NCI-H2227 treated with DMSO at 0.1 percent for 48 hours (cell line): ENCODE results near the gene ABCC3.
A peak's percentile ranks its signal among the peaks of the same experiment; 100 is the strongest.

Source experiments
- DNase-seq: peaks from one replicate; lab custom pipeline; 2025; lab: John Stamatoyannopoulos, UW

The ABCC3 gene

DNA sequence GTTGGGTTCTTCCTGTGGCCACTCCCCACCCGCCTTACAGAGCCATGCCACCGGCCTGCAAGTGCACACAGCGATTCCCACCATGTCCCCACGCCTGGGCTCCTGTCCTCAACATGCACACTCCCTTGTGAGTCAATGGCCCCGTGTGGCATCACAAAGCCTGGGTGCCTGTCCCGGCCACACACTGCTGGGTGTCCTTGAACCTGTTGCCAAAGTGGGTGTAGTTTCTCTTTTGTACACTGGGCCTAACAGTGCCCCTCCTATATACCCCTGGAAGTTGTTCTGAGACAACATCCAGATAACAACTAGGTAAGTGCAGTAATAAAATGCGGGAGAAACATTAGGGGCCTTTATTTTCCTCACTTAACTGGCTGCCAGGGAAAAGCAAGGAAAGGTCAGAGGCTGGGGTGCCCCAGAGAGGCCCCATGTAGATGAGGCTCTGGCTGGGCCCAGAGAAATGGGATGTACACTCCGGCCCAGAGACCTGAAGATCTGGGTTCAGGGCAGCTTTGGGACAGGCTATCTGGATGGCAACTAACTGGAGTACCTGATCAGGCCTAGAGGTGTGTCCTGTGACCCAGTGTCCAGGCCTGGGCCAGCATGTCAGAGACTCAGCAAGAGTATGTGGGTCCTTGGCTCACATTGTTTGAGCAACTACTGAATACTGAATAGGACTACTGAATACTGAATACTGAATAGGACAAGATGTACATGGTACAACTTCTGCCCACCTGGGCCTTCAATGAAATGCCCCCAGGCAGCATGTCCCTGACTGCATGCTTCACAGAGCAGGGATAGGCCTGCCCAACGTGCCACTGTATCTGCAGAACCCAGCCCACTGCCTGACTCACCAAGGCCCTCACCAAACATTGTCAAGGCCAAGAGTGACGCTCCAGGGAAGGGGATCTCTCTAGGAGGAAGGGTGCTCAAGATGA is 8.3 kb downstream of the ABCC3 start:
- no peak for DNase-seq

DNA sequence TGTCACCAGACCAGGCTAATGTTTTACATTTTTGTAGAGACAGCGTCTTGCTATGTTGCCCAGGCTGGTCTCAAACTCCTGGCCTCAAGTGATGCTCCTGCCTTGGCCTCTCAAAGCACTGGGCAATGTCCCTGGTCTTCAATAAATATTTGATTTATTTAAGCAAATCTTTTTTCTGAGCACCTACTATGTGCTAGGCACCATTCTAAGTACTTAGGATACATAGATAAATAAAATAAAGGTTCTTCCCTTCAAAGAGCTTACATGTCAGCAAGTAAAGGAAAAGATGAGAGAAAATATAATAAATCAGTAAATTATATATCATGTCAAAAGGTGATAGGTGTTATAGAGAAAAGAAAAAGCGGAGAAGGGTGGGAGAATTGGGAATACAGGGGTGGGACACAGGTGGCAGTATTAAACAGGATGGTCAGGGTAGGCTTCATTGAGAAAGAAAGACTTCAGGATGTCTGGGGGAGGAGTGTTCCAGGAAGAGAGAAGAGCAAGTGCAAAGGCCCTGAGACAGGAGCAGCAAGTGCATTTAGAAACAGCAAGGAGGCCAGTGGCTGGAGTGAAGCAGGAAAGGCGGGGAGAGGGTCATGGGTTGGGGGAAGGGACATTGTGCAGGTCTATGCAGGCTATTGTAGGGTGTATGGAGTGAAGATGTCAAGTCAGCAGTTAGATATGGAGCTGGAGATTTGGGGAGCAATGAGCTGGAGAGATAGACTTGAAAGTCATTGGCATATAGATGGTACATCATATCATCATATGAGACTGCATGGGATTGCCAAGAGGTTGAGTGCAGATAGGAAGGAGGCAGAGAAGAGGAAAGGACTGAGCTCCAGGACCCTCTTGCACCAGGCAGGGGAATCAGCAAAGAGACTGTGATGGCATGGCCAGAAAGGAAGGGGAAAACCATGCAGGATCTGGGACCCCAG is 11.3 kb downstream of the ABCC3 start:
- no peak for DNase-seq

DNA sequence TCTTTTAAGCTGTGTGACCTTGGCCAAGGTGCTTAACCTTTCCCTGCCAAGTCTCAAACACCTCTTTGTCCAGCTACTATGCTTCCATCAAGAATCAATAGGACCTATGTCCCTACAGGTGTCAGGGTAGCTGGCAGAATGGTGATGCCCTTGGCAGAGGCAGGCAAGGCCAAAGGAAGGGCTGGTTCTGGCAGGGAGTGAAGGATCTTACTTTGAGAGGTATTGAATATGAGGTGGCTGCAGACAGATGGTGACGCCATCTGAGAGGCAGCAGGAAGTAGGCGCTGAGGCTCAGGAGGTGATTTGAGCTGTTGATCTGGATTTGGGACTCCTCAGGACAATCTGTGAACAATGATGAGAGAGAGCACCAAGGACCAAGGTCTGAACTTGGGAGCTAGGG is 12.5 kb downstream of the ABCC3 start:
- no peak for DNase-seq

DNA sequence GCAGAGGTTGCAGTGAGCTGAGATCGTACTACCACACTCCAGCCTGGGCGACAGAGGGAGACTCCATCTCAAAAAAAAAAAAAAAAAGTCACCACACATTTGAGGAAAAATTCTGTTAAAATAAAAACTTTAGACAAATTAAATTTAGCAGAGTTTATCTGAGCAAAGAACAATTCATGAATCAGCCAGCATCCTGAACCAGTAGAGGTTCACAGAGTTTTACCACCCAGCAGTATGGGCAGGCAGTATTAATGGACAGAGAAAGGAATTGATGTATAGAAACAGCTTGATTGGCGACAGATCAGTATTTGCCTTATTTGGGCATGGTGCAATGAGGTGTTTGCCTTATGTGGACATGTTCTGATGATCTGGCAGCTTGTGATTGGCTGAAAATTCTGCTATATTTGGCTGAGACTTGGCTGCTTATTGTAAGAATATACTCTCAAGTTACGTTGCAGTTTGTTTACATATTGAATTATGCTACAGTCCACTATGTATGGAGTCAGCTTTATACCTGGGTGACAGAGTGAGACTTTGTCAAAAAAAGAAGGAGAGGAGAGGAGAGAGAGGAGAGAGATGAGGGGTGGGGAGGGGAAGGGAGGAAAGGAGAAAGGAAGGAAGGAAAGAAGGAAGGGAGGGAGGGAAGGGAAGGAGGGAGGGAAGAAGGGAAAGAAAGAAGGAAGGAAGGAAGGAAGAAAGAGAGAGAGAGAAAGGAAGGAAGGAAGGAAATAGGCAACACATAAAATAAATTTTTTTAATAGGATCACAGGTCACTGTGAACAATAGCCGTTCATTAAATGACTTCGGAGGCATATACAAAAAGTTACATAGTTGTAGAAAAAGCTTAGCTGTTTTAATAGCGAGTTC is 14.6 kb downstream of the ABCC3 start:
- no peak for DNase-seq

DNA sequence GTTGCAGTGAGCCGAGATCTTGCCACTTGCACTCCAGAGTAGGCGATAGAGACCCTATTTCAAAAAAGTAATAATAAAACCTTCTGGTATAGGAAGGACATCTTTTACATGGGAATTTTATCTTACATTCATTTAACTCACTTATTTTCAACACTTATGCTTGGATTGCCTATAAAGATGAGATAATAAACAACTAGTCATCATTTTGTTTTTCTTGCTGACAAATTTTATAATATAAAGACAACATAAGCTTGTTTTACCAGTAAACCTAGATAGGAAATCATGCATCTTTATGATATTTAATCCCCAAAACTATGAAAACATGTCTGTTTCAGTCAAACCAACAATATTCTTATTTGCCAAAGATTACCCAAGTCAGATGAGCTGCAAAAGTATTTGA is 17.0 kb downstream of the ABCC3 start:
- DNase-seq = no peak

DNA sequence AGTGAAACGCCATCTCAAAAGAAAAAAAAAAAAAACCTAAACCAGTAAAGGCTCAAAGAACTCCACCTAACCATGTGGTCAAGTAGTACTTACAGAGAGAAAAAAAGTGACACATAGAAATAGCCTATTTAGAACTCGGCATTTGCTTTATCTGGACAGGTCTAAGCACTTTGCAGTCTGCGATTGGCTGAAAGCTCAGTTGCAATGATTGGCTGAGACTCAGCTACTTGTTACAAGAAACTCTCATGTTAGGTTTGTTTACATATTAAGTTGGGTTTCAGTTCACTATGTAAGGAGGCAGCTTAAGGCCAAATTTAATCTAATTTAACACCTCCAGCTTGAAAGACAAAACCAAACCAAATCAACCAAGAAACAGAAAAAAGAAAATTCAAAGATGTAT is 19.1 kb downstream of the ABCC3 start:
- no peak for DNase-seq

DNA sequence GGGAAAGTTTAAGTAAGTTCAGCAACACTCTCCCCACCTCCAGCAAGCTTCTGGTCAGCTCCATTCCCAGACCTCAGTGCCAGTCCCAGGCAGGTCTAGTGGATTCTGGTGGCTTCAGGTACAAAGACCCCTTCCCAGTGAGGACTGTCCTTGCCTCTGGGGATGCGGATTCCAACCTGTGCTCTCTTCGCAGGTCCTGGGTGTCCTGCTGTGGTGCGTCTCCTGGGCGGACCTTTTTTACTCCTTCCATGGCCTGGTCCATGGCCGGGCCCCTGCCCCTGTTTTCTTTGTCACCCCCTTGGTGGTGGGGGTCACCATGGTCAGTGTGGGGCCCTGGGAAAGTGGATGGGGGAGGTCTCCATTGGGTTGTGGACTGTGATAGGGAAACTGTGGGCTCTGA is 21.8 kb downstream of the ABCC3 start:
- no peak for DNase-seq

DNA sequence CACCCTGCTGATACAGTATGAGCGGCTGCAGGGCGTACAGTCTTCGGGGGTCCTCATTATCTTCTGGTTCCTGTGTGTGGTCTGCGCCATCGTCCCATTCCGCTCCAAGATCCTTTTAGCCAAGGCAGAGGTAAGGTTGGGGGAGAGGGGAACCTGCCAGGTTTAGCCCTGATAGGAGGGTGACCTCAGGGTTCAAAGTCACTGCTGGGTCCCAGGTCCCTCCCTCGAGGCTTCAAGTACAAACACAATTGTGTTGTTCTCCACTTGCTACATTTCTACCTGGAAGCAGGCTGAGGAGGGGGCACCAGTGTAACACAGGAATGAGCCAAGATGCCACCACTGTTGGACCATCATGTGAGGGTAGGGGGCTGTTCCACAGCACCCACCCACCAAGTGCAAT is 22.4 kb downstream of the ABCC3 start:
- DNase-seq = no peak

DNA sequence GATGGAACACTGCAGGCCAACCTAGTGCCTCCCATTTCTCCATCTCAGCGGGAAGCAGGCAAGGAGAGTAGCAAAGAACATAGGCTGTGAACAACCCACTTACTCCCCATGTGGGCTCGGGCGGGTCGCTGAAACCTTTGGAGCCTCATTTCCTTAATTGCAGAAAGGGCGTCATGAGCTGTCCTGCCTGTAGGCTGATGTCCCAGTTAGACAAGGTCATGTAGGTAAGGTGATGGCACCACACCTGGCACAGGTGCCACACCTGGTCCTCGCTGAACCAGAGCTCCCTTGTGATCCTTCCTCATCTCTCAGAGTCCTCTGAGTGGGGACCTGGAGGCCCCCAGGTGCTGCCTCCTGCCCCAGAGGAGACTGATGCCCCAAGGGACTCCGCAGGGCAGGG is 22.9 kb downstream of the ABCC3 start:
- DNase-seq = no peak

DNA sequence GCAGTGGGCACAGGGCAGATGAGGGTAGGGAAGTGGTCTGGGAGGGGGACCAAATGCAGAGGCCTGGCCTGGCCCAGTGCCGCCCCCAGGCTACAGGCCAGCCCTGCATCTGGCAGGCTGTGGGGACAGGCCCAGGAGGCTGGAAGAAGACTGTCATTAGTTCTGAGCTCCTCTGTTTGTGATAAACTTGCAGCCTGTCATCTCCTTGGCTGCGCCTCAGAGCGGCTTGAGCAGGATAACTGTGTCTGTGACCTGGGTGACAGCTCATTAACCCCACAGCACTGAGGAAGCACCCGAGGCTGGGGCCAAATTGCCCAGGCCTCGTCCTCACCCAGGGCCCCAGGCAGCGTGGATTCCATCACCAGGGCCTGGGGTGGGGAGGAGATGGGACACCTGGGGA is 23.9 kb downstream of the ABCC3 start:
- DNase-seq = no peak

DNA sequence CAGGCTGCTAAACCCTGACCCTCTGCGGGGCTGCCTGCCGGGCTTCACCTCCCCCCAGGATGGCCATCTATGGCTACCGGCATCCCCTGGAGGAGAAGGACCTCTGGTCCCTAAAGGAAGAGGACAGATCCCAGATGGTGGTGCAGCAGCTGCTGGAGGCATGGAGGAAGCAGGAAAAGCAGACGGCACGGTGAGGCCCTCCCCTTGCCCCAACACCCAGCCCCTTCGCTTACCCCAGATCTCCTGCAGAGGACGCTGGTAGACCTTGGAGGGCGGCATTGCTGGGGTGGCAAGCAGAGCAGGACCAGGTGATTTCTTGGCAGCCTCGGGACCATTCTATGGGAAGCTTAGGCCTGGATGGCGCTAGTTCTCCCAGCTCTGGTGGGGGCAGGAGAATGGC is 24.5 kb downstream of the ABCC3 start:
- DNase-seq = no peak

DNA sequence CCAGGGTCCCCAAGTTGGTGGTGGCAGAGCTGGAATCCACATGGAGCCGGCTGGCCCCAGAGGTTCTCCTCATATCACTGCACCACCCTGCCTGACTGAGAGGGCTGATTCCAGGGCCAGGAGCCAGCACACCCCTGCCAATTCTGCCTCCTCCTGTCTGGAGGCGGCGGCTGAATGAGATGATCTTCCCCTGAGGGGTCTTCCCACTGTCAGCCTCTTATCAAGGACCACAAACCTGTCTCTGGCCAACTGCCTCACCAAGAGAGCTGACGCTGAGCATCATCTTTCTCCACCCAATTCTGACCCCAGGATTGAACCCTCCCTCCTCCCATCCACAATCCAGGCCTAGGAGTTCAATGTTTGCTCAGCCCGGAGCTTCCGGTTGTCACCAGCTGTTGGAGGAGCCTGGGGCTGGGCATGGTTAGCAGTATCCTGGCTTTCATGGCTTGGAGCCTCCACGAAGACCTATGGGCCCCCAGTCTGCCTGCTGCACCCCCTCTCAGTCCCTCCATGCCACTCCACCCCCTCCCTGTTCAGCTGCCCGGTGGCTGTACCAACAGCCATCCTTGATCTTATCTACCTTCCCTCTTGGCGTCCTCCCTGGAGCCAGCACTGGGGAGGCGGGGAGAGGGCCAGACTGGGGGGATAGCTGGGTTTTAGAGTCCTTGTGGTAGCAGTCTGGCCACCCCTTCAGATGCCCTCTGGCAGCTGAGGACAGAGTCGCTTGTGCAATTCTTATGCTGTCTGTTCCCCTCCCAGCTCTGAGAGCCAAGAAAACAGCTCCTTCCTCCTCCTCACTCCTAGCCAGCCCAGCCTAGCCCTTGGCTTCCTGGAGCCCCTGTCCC is 25.6 kb downstream of the ABCC3 start:
- no peak for DNase-seq

DNA sequence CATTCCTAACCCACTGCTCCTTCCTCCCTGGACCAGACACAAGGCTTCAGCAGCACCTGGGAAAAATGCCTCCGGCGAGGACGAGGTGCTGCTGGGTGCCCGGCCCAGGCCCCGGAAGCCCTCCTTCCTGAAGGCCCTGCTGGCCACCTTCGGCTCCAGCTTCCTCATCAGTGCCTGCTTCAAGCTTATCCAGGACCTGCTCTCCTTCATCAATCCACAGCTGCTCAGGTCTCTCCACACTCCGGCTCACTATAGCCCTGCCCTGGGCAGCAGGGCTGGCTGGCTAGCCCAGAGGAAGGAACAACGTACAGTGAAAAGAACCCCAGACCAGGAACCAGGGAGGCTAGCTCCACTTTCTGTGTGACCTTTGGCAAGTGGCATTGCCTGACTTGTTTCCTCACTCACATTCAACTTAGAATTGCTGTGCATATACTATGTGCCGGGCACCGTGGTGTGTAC is 26.2 kb downstream of the ABCC3 start:
- no peak for DNase-seq

DNA sequence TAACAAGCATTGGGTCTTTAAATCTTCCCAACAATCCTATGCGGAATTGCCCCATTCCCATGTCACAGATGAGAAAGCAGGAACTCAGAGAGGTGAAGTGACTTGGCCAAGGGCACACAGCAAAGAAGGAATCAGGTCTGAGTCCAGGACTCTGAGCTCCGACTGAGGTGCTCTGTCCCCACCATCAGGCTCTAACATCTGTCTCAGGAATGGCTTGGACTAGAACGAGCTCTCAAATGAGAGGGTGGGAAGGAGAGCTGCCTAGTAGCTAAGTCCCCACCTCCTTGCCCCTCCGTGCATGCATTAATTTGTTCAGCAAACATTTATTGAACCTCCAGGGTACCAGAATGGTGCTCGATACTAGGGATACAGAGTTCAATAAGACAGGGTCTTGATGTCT is 26.7 kb downstream of the ABCC3 start:
- DNase-seq = no peak

DNA sequence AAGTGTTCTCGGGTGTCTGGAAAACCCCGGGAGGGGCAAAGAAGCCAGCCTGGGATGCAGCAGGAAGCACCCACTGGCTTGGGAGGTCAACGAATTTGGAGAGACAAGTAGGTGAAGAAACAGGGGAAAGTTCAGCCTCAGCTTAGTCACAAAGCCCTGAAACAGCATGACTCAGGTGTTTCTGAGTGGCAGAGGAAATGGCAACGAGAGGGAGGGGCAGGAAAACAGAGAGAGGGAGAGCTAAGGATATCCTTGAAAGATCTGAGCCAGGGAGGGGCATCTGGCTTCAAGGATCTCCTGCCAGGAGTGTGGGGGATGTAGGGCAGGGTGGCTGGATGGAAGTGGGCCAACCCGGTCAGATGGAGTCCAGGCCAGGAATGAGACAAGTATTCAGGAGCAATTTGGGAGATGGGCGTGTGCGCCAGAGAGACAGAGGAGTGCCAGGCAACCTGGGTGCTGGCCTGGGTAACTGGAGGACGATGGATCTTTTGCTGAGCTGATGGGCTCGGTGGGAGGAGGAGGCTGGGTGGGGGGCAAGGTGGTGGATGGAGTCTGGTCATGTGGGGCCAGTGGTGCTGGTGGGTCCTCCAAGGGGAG is 27.2 kb downstream of the ABCC3 start:
- DNase-seq = peak; percentile 14

DNA sequence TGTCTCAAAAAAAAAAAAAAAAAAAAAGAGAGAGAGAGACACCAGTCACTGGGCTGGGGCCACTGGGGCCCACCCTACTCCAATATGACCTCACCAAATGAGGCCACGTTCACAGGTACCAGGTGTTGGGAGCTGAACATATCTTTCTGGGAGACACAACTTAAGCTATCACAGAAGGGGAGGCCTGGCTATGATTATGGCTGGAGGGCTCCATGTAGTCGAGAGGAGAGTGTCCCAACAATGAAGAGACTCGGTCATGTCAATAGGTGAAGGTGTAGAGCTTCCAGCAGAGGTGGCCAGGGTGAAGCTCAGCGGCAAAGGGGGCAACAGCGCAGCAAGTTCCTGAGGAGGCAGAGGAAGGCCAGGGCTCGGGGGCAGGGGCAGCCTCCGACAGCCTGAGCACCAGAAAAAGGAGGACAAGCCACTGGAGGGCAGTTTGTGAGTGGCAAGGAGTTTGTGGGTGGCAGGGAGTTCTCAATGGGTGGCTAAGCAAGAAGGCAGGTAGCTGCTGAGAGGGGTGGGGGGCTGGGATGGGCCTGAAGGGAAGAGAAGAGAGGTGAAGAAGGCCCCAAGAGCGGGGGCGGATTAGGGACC is 28.0 kb downstream of the ABCC3 start:
- DNase-seq = no peak

DNA sequence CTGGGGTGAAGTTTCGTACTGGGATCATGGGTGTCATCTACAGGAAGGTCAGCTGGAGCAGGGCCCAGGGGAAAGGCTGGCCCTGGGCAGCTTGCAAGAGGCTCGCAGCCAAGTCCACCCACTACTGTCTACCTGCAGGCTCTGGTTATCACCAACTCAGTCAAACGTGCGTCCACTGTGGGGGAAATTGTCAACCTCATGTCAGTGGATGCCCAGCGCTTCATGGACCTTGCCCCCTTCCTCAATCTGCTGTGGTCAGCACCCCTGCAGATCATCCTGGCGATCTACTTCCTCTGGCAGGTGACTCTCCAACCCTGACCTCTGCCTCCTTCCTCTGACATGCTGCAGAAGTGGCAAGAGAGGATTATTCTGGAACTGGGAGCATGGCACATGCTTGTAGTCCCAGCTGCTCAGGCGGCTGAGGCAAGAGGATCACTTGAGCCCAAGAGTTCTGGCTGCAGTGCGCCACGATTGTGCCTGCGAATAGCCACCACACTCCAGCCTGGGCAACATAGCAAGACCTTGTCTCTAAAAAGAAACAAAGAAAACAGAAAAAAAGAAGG is 29.2 kb downstream of the ABCC3 start:
- no peak for DNase-seq

DNA sequence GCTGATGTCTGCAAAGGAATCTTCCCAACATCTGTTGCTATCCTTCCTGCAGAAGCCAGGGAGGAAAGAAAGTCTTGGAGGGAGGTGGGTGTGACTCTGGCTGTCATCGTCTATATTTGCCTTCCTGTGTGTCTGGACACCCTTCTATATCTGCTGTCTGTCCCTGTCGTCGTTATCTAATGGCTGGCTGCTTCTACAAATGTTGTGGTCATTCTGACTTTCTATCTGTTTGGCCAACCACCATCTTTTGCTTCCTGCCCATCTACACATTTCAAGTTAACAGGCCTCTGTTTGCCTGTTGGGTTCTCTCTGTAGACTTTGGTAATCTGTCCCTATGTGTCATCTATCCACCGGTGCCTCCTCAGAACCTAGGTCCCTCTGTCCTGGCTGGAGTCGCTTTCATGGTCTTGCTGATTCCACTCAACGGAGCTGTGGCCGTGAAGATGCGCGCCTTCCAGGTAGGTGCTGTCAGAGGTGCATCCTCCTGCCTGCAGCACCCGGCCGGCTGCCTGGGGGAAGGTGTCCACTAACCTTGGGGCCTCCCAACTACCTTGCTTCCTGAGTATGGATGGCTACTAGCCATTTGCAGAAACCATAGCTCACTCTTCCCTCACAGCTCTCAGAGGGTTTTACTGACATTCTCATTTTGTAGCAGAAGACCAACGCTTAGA is 30.2 kb downstream of the ABCC3 start:
- no peak for DNase-seq

DNA sequence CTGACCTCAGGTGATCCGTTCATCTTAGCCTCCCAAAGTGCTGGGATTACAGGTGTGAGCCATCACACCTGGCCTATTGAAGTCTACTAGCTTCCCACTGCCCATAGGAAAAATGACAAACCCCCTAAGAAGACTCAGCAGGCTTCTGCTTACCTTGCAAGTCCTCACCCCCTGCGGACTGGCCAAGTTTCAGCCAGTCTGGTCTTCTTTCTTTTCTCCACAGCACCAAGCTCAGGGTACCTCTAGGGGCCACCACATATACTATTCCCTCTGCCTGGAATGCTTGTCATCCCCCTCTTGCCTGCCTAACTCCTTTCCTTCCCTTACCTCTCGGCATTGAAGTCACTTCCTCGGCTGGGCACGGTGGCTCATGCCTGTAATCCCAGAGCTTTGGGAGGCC is 31.2 kb downstream of the ABCC3 start:
- DNase-seq = no peak
